A172 (cell line): ENCODE data around the gene COL11A2. TPM values are rescaled to one million over a fixed set of nuclear protein-coding genes. Genes with fewer than 3 reads are reported as not detected.
A peak's percentile ranks its signal among the peaks of the same experiment; 100 is the strongest.
"Not testable (repeated sequence)": the region's sequence is repeated elsewhere in the genome, so short reads cannot be mapped to it uniquely, and the experiment has no call there.

Experiments
- DNase-seq: peaks from one replicate; pipeline ENCODE4 v3.0.0-alpha.2; 2015; ENCODE audit warnings: low spot score
- total RNA-seq: library from RNA; depleted of rRNA; stranded (reverse); fragments of >200 nt; shearing (Covaris generic); gene quantifications from 2 replicates; pipeline ENCODE4 v1.2.3, GENCODE V29; 2014

The COL11A2 gene
- total RNA-seq, 1 experiment from 2014 or later, result 1.7 TPM

GRCh38 chr6:33156561-33156960 lies 35.7 kb downstream of the COL11A2 start:
- no peak for DNase-seq

- no peak for DNase-seq
Measured at GRCh38 chr6:33154349-33154748, 37.9 kb downstream of the COL11A2 start.

GRCh38 chr6:33151050-33151449 lies 41.2 kb downstream of the COL11A2 start:
- no peak for DNase-seq

- not testable (repeated sequence) for DNase-seq
Measured at GRCh38 chr6:33150560-33150959, 41.7 kb downstream of the COL11A2 start.

GRCh38 chr6:33147807-33148666 lies 44.2 kb downstream of the COL11A2 start:
- DNase-seq, result peak; percentile 32

- DNase-seq, result peak; percentile 26
Measured at GRCh38 chr6:33144373-33144772, 47.9 kb downstream of the COL11A2 start.

- DNase-seq, result no peak
Measured at GRCh38 chr6:33143113-33143770, 49.0 kb downstream of the COL11A2 start.

GRCh38 chr6:33142501-33143070 lies 49.7 kb downstream of the COL11A2 start:
- no peak for DNase-seq

GRCh38 chr6:33140556-33140955 lies 51.7 kb downstream of the COL11A2 start:
- no peak for DNase-seq

GRCh38 chr6:33139596-33140206 lies 52.6 kb downstream of the COL11A2 start:
- no peak for DNase-seq

- no peak for DNase-seq
Measured at GRCh38 chr6:33136310-33136900, 55.9 kb downstream of the COL11A2 start.

GRCh38 chr6:33132081-33132524 lies 60.2 kb downstream of the COL11A2 start:
- DNase-seq, result no peak

GRCh38 chr6:33128318-33128717 lies 63.9 kb downstream of the COL11A2 start:
- DNase-seq, result no peak

GRCh38 chr6:33126101-33126714 lies 66.1 kb downstream of the COL11A2 start:
- DNase-seq, result peak; percentile 34

GRCh38 chr6:33124947-33125346 lies 67.3 kb downstream of the COL11A2 start:
- DNase-seq, result no peak

GRCh38 chr6:33124525-33124901 lies 67.8 kb downstream of the COL11A2 start:
- DNase-seq, result no peak

GRCh38 chr6:33123732-33124524 lies 68.3 kb downstream of the COL11A2 start:
- peak; percentile 58 for DNase-seq

GRCh38 chr6:33123181-33123580 lies 69.1 kb downstream of the COL11A2 start:
- no peak for DNase-seq

- no peak for DNase-seq
Measured at GRCh38 chr6:33120001-33120400, 72.3 kb downstream of the COL11A2 start.

GRCh38 chr6:33118525-33119123 lies 73.6 kb downstream of the COL11A2 start:
- DNase-seq, result peak; percentile 37
